K562 (cell line): ENCODE data around the gene PIK3R1.

ENCODE experiments used
- BACH1 ChIP-seq: fragments of 200-800 bp; sonication (Bioruptor generic); IDR thresholded peaks from 2 replicates; pipeline ENCODE4 v1.6.1; 2016; ENCODE audit warnings: missing genetic modification characterization, missing compliant biosample characterization
- ESRRA ChIP-seq: fragments of 450-650 bp; IDR thresholded peaks from 2 replicates; pipeline ENCODE4 v1.6.1; 2014; ENCODE audit warnings: low read depth, mild to moderate bottlenecking, moderate library complexity, borderline replicate concordance
- ETS2 ChIP-seq: IDR thresholded peaks from 2 replicates; pipeline ENCODE4 v1.6.1; 2016; ENCODE audit warnings: borderline replicate concordance, missing genetic modification characterization, mild to moderate bottlenecking, moderate library complexity, missing compliant biosample characterization; ENCODE audit not compliant: poor library complexity, severe bottlenecking
- GABPB1 ChIP-seq: sonication (generic); formaldehyde crosslinking; IDR thresholded peaks from 2 replicates; pipeline ENCODE4 v1.8.0; 2022; ENCODE audit warnings: mild to moderate bottlenecking, missing genetic modification reagents
- HDAC2 ChIP-seq: fragments of 450-650 bp; IDR thresholded peaks from 2 replicates; pipeline ENCODE4 v1.6.1; 2016; ENCODE audit warnings: mild to moderate bottlenecking
- KLF16 ChIP-seq: IDR thresholded peaks from 2 replicates; pipeline ENCODE4 v1.6.1; 2016; ENCODE audit warnings: antibody characterized with exemption
- KLF6 ChIP-seq: fragments of 250-450 bp; sonication (Bioruptor Pico); IDR thresholded peaks from 2 replicates; pipeline ENCODE4 v1.4.0; 2020; ENCODE audit warnings: mild to moderate bottlenecking, moderate library complexity, borderline replicate concordance
- SAFB2 ChIP-seq: fragments of 200-400 bp; formaldehyde crosslinking; IDR thresholded peaks from 2 replicates; pipeline ENCODE4 v1.6.1; 2018; ENCODE audit warnings: borderline replicate concordance, low read length, low read depth, moderate library complexity; ENCODE audit not compliant: severe bottlenecking
- TCF7 ChIP-seq: sonication (generic); IDR thresholded peaks from 2 replicates; pipeline ENCODE4 v1.6.1; 2016; ENCODE audit warnings: antibody characterized with exemption, borderline replicate concordance
- ZC3H4 ChIP-seq: sonication (generic); formaldehyde crosslinking; IDR thresholded peaks from 2 replicates; pipeline ENCODE4 v1.9.0; 2021; ENCODE audit warnings: missing genetic modification reagents, borderline replicate concordance
- ZNF398 ChIP-seq: fragments of 250-450 bp; sonication (Bioruptor Pico); IDR thresholded peaks from 2 replicates; pipeline ENCODE4 v1.8.0; 2021; ENCODE audit warnings: moderate library complexity, mild to moderate bottlenecking, inconsistent platforms
- TF ChIP-seq, protein P1 (sequence below): fragments of 250-450 bp; sonication (Bioruptor Pico); IDR thresholded peaks from 2 replicates; pipeline ENCODE4 v1.4.0; 2020; ENCODE audit warnings: mild to moderate bottlenecking, moderate library complexity, borderline replicate concordance
- TF ChIP-seq, protein P2 (sequence below): fragments of 250-450 bp; sonication (Bioruptor Pico); IDR thresholded peaks from 2 replicates; pipeline ENCODE4 v1.9.0; 2021; ENCODE audit warnings: mild to moderate bottlenecking, inconsistent platforms

DNA sequence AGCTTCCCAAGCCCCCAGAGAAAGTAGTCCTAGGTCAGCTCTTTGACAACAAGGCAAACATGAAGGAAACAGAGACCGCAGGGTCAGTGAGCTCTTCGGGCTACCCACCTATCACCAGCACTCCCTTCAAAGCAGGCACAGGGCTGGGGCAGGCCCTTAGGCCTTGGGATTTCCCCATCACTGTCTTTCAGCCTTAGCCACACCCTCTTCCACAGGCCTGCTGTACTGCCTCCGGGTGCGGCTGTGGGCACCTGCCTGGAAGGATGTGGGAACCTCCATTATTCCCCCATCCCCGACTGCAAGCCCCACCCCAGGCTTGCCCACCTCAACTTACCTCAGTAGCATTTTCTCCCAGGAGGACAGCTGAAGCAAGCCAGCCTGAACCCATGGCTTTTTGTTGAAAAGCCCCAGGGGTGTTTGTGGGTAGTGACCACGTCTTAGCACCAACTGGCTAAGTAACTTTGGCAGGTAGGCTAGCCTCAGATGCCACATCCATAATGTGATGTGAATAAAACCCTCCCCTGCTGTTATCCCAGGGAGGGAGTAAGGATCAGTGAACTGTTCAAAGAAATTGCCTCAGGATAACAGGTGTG is 100.2 kb downstream of the PIK3R1 start:
- TF ChIP-seq GABPB1 (CRISPR knock-in tag) = no peak
- no peak for TF ChIP-seq KLF6 (CRISPR knock-in tag)
- TF ChIP-seq SAFB2 = no peak
- no peak for TF ChIP-seq TCF7
- TF ChIP-seq, protein P1, sequence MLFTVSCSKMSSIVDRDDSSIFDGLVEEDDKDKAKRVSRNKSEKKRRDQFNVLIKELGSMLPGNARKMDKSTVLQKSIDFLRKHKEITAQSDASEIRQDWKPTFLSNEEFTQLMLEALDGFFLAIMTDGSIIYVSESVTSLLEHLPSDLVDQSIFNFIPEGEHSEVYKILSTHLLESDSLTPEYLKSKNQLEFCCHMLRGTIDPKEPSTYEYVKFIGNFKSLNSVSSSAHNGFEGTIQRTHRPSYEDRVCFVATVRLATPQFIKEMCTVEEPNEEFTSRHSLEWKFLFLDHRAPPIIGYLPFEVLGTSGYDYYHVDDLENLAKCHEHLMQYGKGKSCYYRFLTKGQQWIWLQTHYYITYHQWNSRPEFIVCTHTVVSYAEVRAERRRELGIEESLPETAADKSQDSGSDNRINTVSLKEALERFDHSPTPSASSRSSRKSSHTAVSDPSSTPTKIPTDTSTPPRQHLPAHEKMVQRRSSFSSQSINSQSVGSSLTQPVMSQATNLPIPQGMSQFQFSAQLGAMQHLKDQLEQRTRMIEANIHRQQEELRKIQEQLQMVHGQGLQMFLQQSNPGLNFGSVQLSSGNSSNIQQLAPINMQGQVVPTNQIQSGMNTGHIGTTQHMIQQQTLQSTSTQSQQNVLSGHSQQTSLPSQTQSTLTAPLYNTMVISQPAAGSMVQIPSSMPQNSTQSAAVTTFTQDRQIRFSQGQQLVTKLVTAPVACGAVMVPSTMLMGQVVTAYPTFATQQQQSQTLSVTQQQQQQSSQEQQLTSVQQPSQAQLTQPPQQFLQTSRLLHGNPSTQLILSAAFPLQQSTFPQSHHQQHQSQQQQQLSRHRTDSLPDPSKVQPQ (CRISPR knock-in tag) = no peak
- no peak for TF ChIP-seq ZC3H4
- TF ChIP-seq ETS2 (tag) = no peak
- no peak for TF ChIP-seq ZNF398
- TF ChIP-seq ESRRA = no peak
- TF ChIP-seq, protein P2, sequence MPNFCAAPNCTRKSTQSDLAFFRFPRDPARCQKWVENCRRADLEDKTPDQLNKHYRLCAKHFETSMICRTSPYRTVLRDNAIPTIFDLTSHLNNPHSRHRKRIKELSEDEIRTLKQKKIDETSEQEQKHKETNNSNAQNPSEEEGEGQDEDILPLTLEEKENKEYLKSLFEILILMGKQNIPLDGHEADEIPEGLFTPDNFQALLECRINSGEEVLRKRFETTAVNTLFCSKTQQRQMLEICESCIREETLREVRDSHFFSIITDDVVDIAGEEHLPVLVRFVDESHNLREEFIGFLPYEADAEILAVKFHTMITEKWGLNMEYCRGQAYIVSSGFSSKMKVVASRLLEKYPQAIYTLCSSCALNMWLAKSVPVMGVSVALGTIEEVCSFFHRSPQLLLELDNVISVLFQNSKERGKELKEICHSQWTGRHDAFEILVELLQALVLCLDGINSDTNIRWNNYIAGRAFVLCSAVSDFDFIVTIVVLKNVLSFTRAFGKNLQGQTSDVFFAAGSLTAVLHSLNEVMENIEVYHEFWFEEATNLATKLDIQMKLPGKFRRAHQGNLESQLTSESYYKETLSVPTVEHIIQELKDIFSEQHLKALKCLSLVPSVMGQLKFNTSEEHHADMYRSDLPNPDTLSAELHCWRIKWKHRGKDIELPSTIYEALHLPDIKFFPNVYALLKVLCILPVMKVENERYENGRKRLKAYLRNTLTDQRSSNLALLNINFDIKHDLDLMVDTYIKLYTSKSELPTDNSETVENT (CRISPR knock-in tag) = no peak
- no peak for TF ChIP-seq BACH1 (tag)
- no peak for TF ChIP-seq HDAC2
- TF ChIP-seq KLF16 = no peak
